ENCODE results near the gene GALNT13. TPM values are rescaled to one million over a fixed set of nuclear protein-coding genes. Genes with fewer than 3 reads are reported as not detected.
A peak's percentile ranks its signal among the peaks of the same experiment; 100 is the strongest.

Gene GALNT13
- total RNA-seq, 5 donors from 2014 or later (not counting 1 experiment from before 2014, with no cell fraction given): 0.10 to 0.47 TPM; not detected in 3

DNA sequence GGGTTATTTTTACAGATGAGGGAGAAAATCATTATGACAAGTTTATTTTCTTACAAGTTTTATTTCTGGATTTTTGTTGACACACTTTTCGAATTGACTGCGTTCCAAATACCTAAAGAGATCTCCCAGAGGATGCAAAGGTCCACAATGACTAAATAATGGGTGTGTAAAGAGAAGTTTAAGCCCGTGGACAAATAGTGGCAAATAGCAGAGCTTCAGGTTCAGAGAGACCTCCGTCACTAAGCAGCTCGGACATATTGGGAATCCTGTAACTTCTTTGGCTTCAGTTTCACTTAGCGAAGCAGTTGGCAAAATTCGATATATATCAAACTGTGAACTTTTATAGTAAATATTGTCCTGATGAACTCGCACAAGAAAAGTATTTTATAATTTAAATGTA is 556.3 kb downstream of the GALNT13 start:
- H3K4me1 Mint-ChIP-seq: peaks cover 0 to 11% (median 8%) of the 10 kb centered on the region in 3 donors
- Histone ChIP-seq H3K27me3 (replicated peaks in 1 of 2; ENCODE audit: control insufficient read depth in 2 of 2, extremely low read depth in 1 of 2, insufficient read depth in 2 of 2, low read length in 1 of 2) (no peaks in the 10 kb centered on the region), H3K36me3 (ENCODE audit: control insufficient read depth in 2 of 2, extremely low read depth in 1 of 2, insufficient read depth in 1 of 2, low read length in 1 of 2) (no peaks in the 10 kb centered on the region), H3K9me3 (no peaks in the 10 kb centered on the region), H3K4me3 (ENCODE audit: control insufficient read depth in 1 of 2, extremely low read depth in 1 of 2, low read length in 1 of 2) (no peak overlapping the region), H3K4me1 (ENCODE audit: control insufficient read depth in 1 of 2, extremely low read depth in 1 of 2, insufficient read depth in 2 of 2, low read length in 2 of 2) (peaks cover 0 to 22% of the 10 kb centered on the region in 2 experiments), H3K27ac (ENCODE audit: low read length) (no peak overlapping the region)
- H3K4me3 Mint-ChIP-seq: peak overlapping the region in 1 of 3 donors; percentile 3
- ATAC-seq (replicated peaks in 1 of 4) (no peak), DNase-seq (no peak)
- ChIA-PET POLR2A (no interaction called here), CTCF (no interaction called here)
- H3K9me3 Mint-ChIP-seq: peaks cover 8 to 13% (median 11%) of the 10 kb centered on the region in 3 donors
- H3K27me3 Mint-ChIP-seq: no peaks in the 10 kb centered on the region
- WGBS (ENCODE audit: insufficient coverage): 81% methylated on average over 2 of the region's 8 CpGs
- peak overlapping the region; percentile 37 to 76 for H3K27ac Mint-ChIP-seq
- H3K36me3 Mint-ChIP-seq: no peaks in the 10 kb centered on the region

- H3K4me3 ChIP-seq (ENCODE audit: control insufficient read depth in 1 of 2, extremely low read depth in 1 of 2, low read length in 1 of 2): no peak overlapping the region
- H3K4me3 Mint-ChIP-seq: no peak overlapping the region
- no peak overlapping the region for H3K27ac Mint-ChIP-seq
- peaks cover 0 to 10% of the 10 kb centered on the region in 2 experiments for H3K4me1 ChIP-seq (ENCODE audit: control insufficient read depth in 1 of 2, extremely low read depth in 1 of 2, insufficient read depth in 2 of 2, low read length in 2 of 2)
- no peaks in the 10 kb centered on the region for H3K36me3 Mint-ChIP-seq
- DNase-seq: no peak
- no peaks in the 10 kb centered on the region for H3K9me3 ChIP-seq
- H3K27ac ChIP-seq (ENCODE audit: low read length): no peak overlapping the region
- ChIA-PET POLR2A (interaction anchor here in 1 of 2 donors (0.7 kb wide), 1 partner anchor 17 kb away, joined by 3 read pairs; no protein-coding TSS in a partner anchor), CTCF (no interaction called here)
- peaks cover 2 to 14% (median 14%) of the 10 kb centered on the region in 3 donors for H3K4me1 Mint-ChIP-seq
- no peaks in the 10 kb centered on the region for H3K36me3 ChIP-seq (ENCODE audit: control insufficient read depth in 2 of 2, extremely low read depth in 1 of 2, insufficient read depth in 1 of 2, low read length in 1 of 2)
- no peaks in the 10 kb centered on the region for H3K27me3 ChIP-seq (replicated peaks in 1 of 2; ENCODE audit: control insufficient read depth in 2 of 2, extremely low read depth in 1 of 2, insufficient read depth in 2 of 2, low read length in 1 of 2)
- peaks cover 0 to 11% (median 10%) of the 10 kb centered on the region in 3 donors for H3K9me3 Mint-ChIP-seq
- H3K27me3 Mint-ChIP-seq: no peaks in the 10 kb centered on the region
- ATAC-seq (replicated peaks in 1 of 4): no peak
These were observed 561.3 kb downstream of the GALNT13 start for GRCh38 chr2:154433010-154433409.

DNA sequence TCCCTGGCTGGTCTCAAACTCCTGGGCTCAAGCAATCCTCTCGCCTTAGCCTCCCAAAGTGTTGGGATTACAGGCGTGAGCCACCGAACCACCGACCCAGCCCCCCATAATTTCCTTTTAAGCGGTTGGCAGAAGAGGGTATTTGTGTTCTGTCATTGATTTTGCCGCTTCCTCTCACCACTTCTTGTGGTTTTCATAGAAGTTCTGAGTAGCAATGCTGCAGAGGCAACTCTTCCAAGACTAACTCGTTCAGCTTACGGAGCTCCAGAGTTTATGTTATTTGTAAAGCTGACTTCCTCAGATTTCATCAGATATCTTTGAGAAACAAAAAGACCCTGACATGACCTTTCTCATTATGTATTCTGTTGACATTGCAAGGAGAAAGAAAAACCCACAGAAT is 565.4 kb downstream of the GALNT13 start:
- Histone ChIP-seq H3K4me1 (ENCODE audit: control insufficient read depth in 1 of 2, extremely low read depth in 1 of 2, insufficient read depth in 2 of 2, low read length in 2 of 2) (peaks cover 0 to 6% of the 10 kb centered on the region in 2 experiments), H3K27me3 (replicated peaks in 1 of 2; ENCODE audit: control insufficient read depth in 2 of 2, extremely low read depth in 1 of 2, insufficient read depth in 2 of 2, low read length in 1 of 2) (no peaks in the 10 kb centered on the region), H3K27ac (ENCODE audit: low read length) (no peak overlapping the region), H3K36me3 (ENCODE audit: control insufficient read depth in 2 of 2, extremely low read depth in 1 of 2, insufficient read depth in 1 of 2, low read length in 1 of 2) (no peaks in the 10 kb centered on the region), H3K9me3 (no peaks in the 10 kb centered on the region), H3K4me3 (ENCODE audit: control insufficient read depth in 1 of 2, extremely low read depth in 1 of 2, low read length in 1 of 2) (no peak overlapping the region)
- ATAC-seq (replicated peaks in 1 of 4) (peak in 2 of 4 experiments; percentile 64 to 65), DNase-seq (peak in 7 of 35 experiments; percentile 0 to 34 (median 4))
- Mint-ChIP-seq H3K27me3 (no peaks in the 10 kb centered on the region), H3K4me1 (peaks cover 2 to 8% (median 6%) of the 10 kb centered on the region in 3 donors), H3K36me3 (no peaks in the 10 kb centered on the region), H3K4me3 (peak overlapping the region in 2 of 3 donors; percentile 18 to 41), H3K9me3 (peaks cover 0 to 4% (median 4%) of the 10 kb centered on the region in 3 donors), H3K27ac (peak overlapping the region; percentile 7 to 59)
- CTCF ChIA-PET: no interaction called here
- no CpG with 5 or more reads among the region's 8 CpGs for WGBS (ENCODE audit: insufficient coverage)
- POLR2A ChIA-PET: no interaction called here

- POLR2A ChIA-PET: no interaction called here
- Histone ChIP-seq H3K36me3 (ENCODE audit: control insufficient read depth in 2 of 2, extremely low read depth in 1 of 2, insufficient read depth in 1 of 2, low read length in 1 of 2) (no peaks in the 10 kb centered on the region), H3K27me3 (replicated peaks in 1 of 2; ENCODE audit: control insufficient read depth in 2 of 2, extremely low read depth in 1 of 2, insufficient read depth in 2 of 2, low read length in 1 of 2) (no peaks in the 10 kb centered on the region), H3K27ac (ENCODE audit: low read length) (no peak overlapping the region), H3K9me3 (no peaks in the 10 kb centered on the region), H3K4me1 (ENCODE audit: control insufficient read depth in 1 of 2, extremely low read depth in 1 of 2, insufficient read depth in 2 of 2, low read length in 2 of 2) (peaks cover 0 to 6% of the 10 kb centered on the region in 2 experiments), H3K4me3 (ENCODE audit: control insufficient read depth in 1 of 2, extremely low read depth in 1 of 2, low read length in 1 of 2) (no peak overlapping the region)
- H3K27ac Mint-ChIP-seq: no peak overlapping the region
- DNase-seq (no peak), ATAC-seq (replicated peaks in 1 of 4) (no peak)
- H3K27me3 Mint-ChIP-seq: no peaks in the 10 kb centered on the region
- WGBS (ENCODE audit: insufficient coverage): no CpG with 5 or more reads among the region's 2 CpGs
- CTCF ChIA-PET: interaction anchor here in 1 of 2 donors (0.6 kb wide), 1 partner anchor 1709 kb away, joined by 3 read pairs; no protein-coding TSS in a partner anchor
- H3K4me3 Mint-ChIP-seq: no peak overlapping the region
- no peaks in the 10 kb centered on the region for H3K9me3 Mint-ChIP-seq
- H3K4me1 Mint-ChIP-seq: peaks cover 2 to 8% (median 6%) of the 10 kb centered on the region in 3 donors
- H3K36me3 Mint-ChIP-seq: no peaks in the 10 kb centered on the region
These were observed 567.4 kb downstream of the GALNT13 start for GRCh38 chr2:154439156-154439555.

DNA sequence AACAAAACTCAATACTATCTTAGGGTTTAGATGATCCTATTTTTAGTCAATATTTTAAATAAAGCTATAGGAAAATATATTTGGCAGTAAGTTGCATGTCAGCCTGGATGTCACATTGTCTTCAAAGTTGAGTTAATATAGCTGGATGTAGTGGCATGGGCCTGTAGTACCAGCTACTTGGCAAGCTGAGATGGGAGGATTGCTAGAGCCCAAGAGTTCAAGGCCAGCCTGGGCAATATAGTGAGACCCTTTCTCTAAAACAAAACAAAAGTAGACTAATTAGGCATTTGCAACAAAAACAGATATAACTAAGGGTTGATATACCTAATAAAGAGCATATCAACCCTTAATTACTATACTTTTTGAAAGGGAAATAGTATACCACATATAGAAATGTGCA is 572.2 kb downstream of the GALNT13 start:
- Mint-ChIP-seq H3K27ac (no peak overlapping the region), H3K9me3 (peaks cover 0 to 4% (median 0%) of the 10 kb centered on the region in 3 donors), H3K36me3 (no peaks in the 10 kb centered on the region), H3K27me3 (no peaks in the 10 kb centered on the region), H3K4me3 (no peak overlapping the region), H3K4me1 (no peaks in the 10 kb centered on the region)
- ATAC-seq (replicated peaks in 1 of 4): no peak
- Histone ChIP-seq H3K27me3 (replicated peaks in 1 of 2; ENCODE audit: control insufficient read depth in 2 of 2, extremely low read depth in 1 of 2, insufficient read depth in 2 of 2, low read length in 1 of 2) (no peaks in the 10 kb centered on the region), H3K4me1 (ENCODE audit: control insufficient read depth in 1 of 2, extremely low read depth in 1 of 2, insufficient read depth in 2 of 2, low read length in 2 of 2) (no peaks in the 10 kb centered on the region), H3K27ac (ENCODE audit: low read length) (no peak overlapping the region), H3K9me3 (no peaks in the 10 kb centered on the region), H3K4me3 (ENCODE audit: control insufficient read depth in 1 of 2, extremely low read depth in 1 of 2, low read length in 1 of 2) (no peak overlapping the region), H3K36me3 (ENCODE audit: control insufficient read depth in 2 of 2, extremely low read depth in 1 of 2, insufficient read depth in 1 of 2, low read length in 1 of 2) (no peaks in the 10 kb centered on the region)
- no peak for DNase-seq
- POLR2A ChIA-PET: no interaction called here
- CTCF ChIA-PET: no interaction called here

DNA sequence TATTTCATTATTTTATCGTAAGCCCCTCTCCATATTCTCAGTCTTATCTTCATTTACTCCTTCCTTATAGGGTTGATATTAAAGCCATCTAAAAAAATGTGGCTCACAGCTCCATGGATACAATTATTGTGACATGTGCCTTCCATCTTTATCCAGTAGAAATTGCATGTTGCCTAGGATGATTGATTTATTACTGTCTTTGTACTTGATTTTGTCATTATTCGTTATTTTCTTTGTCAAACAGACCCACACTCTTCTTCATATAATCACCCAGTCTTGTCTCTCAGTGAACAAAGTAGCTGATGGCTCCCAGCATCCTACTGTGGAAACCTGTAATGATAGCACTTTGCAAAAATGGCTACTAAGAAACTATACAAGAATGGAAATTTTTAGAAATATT is 574.6 kb downstream of the GALNT13 start:
- Histone ChIP-seq H3K27me3 (replicated peaks in 1 of 2; ENCODE audit: control insufficient read depth in 2 of 2, extremely low read depth in 1 of 2, insufficient read depth in 2 of 2, low read length in 1 of 2) (no peaks in the 10 kb centered on the region), H3K36me3 (ENCODE audit: control insufficient read depth in 2 of 2, extremely low read depth in 1 of 2, insufficient read depth in 1 of 2, low read length in 1 of 2) (no peaks in the 10 kb centered on the region), H3K4me1 (ENCODE audit: control insufficient read depth in 1 of 2, extremely low read depth in 1 of 2, insufficient read depth in 2 of 2, low read length in 2 of 2) (no peaks in the 10 kb centered on the region), H3K4me3 (ENCODE audit: control insufficient read depth in 1 of 2, extremely low read depth in 1 of 2, low read length in 1 of 2) (no peak overlapping the region), H3K9me3 (no peaks in the 10 kb centered on the region), H3K27ac (ENCODE audit: low read length) (no peak overlapping the region)
- H3K4me3 Mint-ChIP-seq: no peak overlapping the region
- ATAC-seq (replicated peaks in 1 of 4) (no peak), DNase-seq (no peak)
- no peaks in the 10 kb centered on the region for H3K36me3 Mint-ChIP-seq
- no peaks in the 10 kb centered on the region for H3K27me3 Mint-ChIP-seq
- peaks cover 0 to 4% (median 0%) of the 10 kb centered on the region in 3 donors for H3K9me3 Mint-ChIP-seq
- H3K27ac Mint-ChIP-seq: no peak overlapping the region
- CTCF ChIA-PET: interaction anchor here (0.6 to 1.0 kb wide), 3 partner anchors 8 to 1364 kb away, joined by 3 to 4 read pairs (median 3); no protein-coding TSS in a partner anchor
- H3K4me1 Mint-ChIP-seq: no peaks in the 10 kb centered on the region
- POLR2A ChIA-PET: no interaction called here
- no CpG with 5 or more reads among the region's 2 CpGs for WGBS (ENCODE audit: insufficient coverage)
